Retinal pigment epithelial cell (primary cell): Measurements from ENCODE around the gene LRRK1.

Experiments used
- DNase-seq: peaks from one replicate; pipeline ENCODE4 v3.0.0-alpha.2; 2010; ENCODE audit warnings: low read depth
- H3K4me3 ChIP-seq: 2 replicates; pipeline ENCODE4 v1.5.1; 2011; ENCODE audit warnings: mild to moderate bottlenecking, low read length, control low read depth, moderate library complexity
- CTCF ChIP-seq: conservative IDR thresholded peaks from 2 replicates; pipeline ENCODE4 v1.5.1; 2011; ENCODE audit warnings: low read depth, low read length, control low read depth, inconsistent platforms

The LRRK1 gene

GRCh38 chr15:101113114-101114005 lies 194.2 kb downstream of the LRRK1 start:
- no peak for TF ChIP-seq CTCF
- no peak for DNase-seq

GRCh38 chr15:101114166-101114565 lies 195.0 kb downstream of the LRRK1 start:
- no peak for TF ChIP-seq CTCF
- DNase-seq: no peak
- no peak overlapping the region for H3K4me3 ChIP-seq

More at GRCh38 chr15:101113114-101114005, 194.2 kb downstream of the LRRK1 start:
- H3K4me3 ChIP-seq: no peak overlapping the region

- TF ChIP-seq CTCF: no peak
- no peak for DNase-seq
- H3K4me3 ChIP-seq: no peak overlapping the region
Observed at GRCh38 chr15:101114610-101115009, 195.5 kb downstream of the LRRK1 start.

GRCh38 chr15:101115393-101115785 lies 196.2 kb downstream of the LRRK1 start:
- no peak for TF ChIP-seq CTCF
- DNase-seq: no peak
- H3K4me3 ChIP-seq: no peak overlapping the region

- no peak overlapping the region for H3K4me3 ChIP-seq
- no peak for TF ChIP-seq CTCF
- DNase-seq: no peak
Observed at GRCh38 chr15:101115786-101116680, 196.9 kb downstream of the LRRK1 start.

- DNase-seq: no peak
- no peak for TF ChIP-seq CTCF
- no peak overlapping the region for H3K4me3 ChIP-seq
Observed at GRCh38 chr15:101116681-101116976, 197.5 kb downstream of the LRRK1 start.

- TF ChIP-seq CTCF: no peak
- H3K4me3 ChIP-seq: no peak overlapping the region
- no peak for DNase-seq
Observed at GRCh38 chr15:101118116-101118515, 199.0 kb downstream of the LRRK1 start.
